ENCODE data around the gene IPO4. TPM values are rescaled to one million over a fixed set of nuclear protein-coding genes. Genes with fewer than 3 reads are reported as not detected.

Gene IPO4
- total and polyA plus RNA-seq, 2 of the 13 experiments (the other 11 are each of a cell fraction or from before 2014, with no cell fraction given): 39.0 to 179 TPM

GRCh38 chr14:24177041-24177825, 11.4 kb downstream of the IPO4 start:
- in situ Hi-C loops (cut with HindIII; ENCODE audit: extremely low pct_ligation_motif_present, low pct_unique_long_range_greater_than_20kb): no loop called here
- ATAC-seq: no peak
- TF ChIP-seq POLR2G (IDR thresholded peaks at IDR 0.05; ENCODE audit: low read depth, low read length): peak; percentile 56
- TF ChIP-seq ZBTB25 (CRISPR knock-in tag; IDR thresholded peaks at IDR 0.05): no peak
- TF ChIP-seq AGO2 (optimal IDR thresholded peaks at IDR 0.05; ENCODE audit: low read depth, low read length): peak; percentile 12
- no peak for TF ChIP-seq FIP1L1 (IDR thresholded peaks at IDR 0.05; ENCODE audit: borderline replicate concordance, insufficient read depth, low read depth, low read length)
- 0 out of 2 replicates have a peak, but pooled peaks have one; percentile 21 for TF ChIP-seq ZNF780A (CRISPR knock-in tag; IDR thresholded peaks at IDR 0.05)
- TF ChIP-seq NFKB2 (CRISPR knock-in tag; IDR thresholded peaks at IDR 0.05; ENCODE audit: borderline replicate concordance): peak; percentile 50; the same call in 1 of the 2 replicates
- 0 out of 2 replicates have a peak, but pooled peaks have one; percentile 2 for TF ChIP-seq ZHX1 (CRISPR knock-in tag; IDR thresholded peaks at IDR 0.05; ENCODE audit: low read depth)
- TF ChIP-seq ZBTB21 (CRISPR knock-in tag; IDR thresholded peaks at IDR 0.05): no peak
- TF ChIP-seq RXRA (CRISPR knock-in tag; IDR thresholded peaks at IDR 0.05): peak; percentile 3; the same call in 1 of the 2 replicates
- no peak overlapping the region for H3K27ac ChIP-seq (ENCODE audit: extremely low read length, insufficient read depth, low read length)
- POLR2A ChIA-PET: interaction anchor here (0.8 to 6.7 kb wide), 9 partner anchors 11 to 83 kb away, joined by 3 to 65 read pairs (median 4); partner anchors contain the start of genes CHMP4A, EMC9, IPO4 and IRF9
- no peak overlapping the region for H3K4me3 ChIP-seq (replicated peaks in 1 of 3; ENCODE audit: insufficient read depth in 1 of 3, low read depth in 2 of 3, low read length in 3 of 3)
- no peak overlapping the region for H3K9ac ChIP-seq (ENCODE audit: insufficient read depth, low read depth, low read length)
- CTCF ChIA-PET (ENCODE audit: low intra/inter-chr PET ratio, low total read pairs): no interaction called here
- H3K9me3 ChIP-seq (ENCODE audit: low read length): no peaks in the 10 kb centered on the region
- H3K36me3 ChIP-seq (replicated peaks in 1 of 2; ENCODE audit: control insufficient read depth in 1 of 2, insufficient read depth in 2 of 2, low read length in 2 of 2): peaks cover 41 to 46% of the 10 kb centered on the region in 2 experiments
- H4K20me1 ChIP-seq (ENCODE audit: insufficient read depth, low read length): no peaks in the 10 kb centered on the region
- no peak overlapping the region for H3K4me2 ChIP-seq (ENCODE audit: low read depth, low read length)
- no peaks in the 10 kb centered on the region for H3K27me3 ChIP-seq (ENCODE audit: control insufficient read depth in 1 of 2, insufficient read depth in 2 of 2, low read length in 2 of 2)
- no TSS peak for BruUV-seq (replicated peaks)
- H3K79me2 ChIP-seq (ENCODE audit: insufficient read depth, low read length): no peaks in the 10 kb centered on the region
- no peak for DNase-seq (ENCODE audit: low spot score)
- FAIRE-seq: no peak
- no peaks in the 10 kb centered on the region for H3K4me1 ChIP-seq (ENCODE audit: insufficient read depth, low read length)
- 96% methylated on average over 12 of the region's 12 CpGs for WGBS (ENCODE audit: low lambda C conversion rate)
- intact Hi-C loops (cut with micrococcal nuclease; ENCODE audit: unreplicated experiment): no loop called here
- H2AFZ ChIP-seq (ENCODE audit: low read length): no peak overlapping the region

All from HepG2 (cell line).